Activated CD8-positive, alpha-beta memory T cell treated with anti-CD3 and anti-CD28 coated beads for 1 hour (primary cell): Measurements from ENCODE around the gene LRRTM2.

Source experiments
- DNase-seq, 2 donors: peaks; one replicate each; pipeline ENCODE4 v3.0.0-alpha.2; 2020; ENCODE audit warnings: low read depth in 1 of 2; ENCODE audit errors: extremely low read depth in 1 of 2

The LRRTM2 gene

GRCh38 chr5:138884094-138884493 is 9.0 kb upstream of the LRRTM2 start:
- no peak for DNase-seq

GRCh38 chr5:138883211-138883610 is 8.1 kb upstream of the LRRTM2 start:
- DNase-seq: no peak

GRCh38 chr5:138878437-138879235 is 3.5 kb upstream of the LRRTM2 start:
- DNase-seq: no peak

GRCh38 chr5:138876811-138877210 is 1.7 kb upstream of the LRRTM2 start:
- DNase-seq: no peak

- no peak for DNase-seq
Measured at GRCh38 chr5:138875946-138876345, 811 bp upstream of the LRRTM2 start.

GRCh38 chr5:138875552-138875875 is 379 bp upstream of the LRRTM2 start:
- DNase-seq: no peak

GRCh38 chr5:138874241-138874640 is 894 bp downstream of the LRRTM2 start:
- DNase-seq: no peak

- no peak for DNase-seq
Measured at GRCh38 chr5:138873466-138874221, 1.5 kb downstream of the LRRTM2 start.

GRCh38 chr5:138872841-138873465 is 2.2 kb downstream of the LRRTM2 start:
- DNase-seq: no peak

GRCh38 chr5:138870611-138871010 is 4.5 kb downstream of the LRRTM2 start:
- DNase-seq: no peak

- DNase-seq: no peak
Measured at GRCh38 chr5:138869763-138870500, 5.2 kb downstream of the LRRTM2 start.

GRCh38 chr5:138869038-138869437 is 6.1 kb downstream of the LRRTM2 start:
- no peak for DNase-seq

- no peak for DNase-seq
Measured at GRCh38 chr5:138867011-138867410, 8.1 kb downstream of the LRRTM2 start.

- DNase-seq: no peak
Measured at GRCh38 chr5:138853132-138853531, 22.0 kb downstream of the LRRTM2 start.

GRCh38 chr5:138850865-138851435 is 24.2 kb downstream of the LRRTM2 start:
- no peak for DNase-seq

GRCh38 chr5:138849882-138850281 is 25.3 kb downstream of the LRRTM2 start:
- DNase-seq: no peak

- DNase-seq: no peak
Measured at GRCh38 chr5:138849439-138849838, 25.7 kb downstream of the LRRTM2 start.

GRCh38 chr5:138844812-138845513 is 30.2 kb downstream of the LRRTM2 start:
- DNase-seq: no peak

- no peak for DNase-seq
Measured at GRCh38 chr5:138844125-138844461, 31.0 kb downstream of the LRRTM2 start.

GRCh38 chr5:138843316-138844124 is 31.6 kb downstream of the LRRTM2 start:
- DNase-seq: no peak
